Stomach (tissue), 4 donors: ENCODE data around the gene AUH.

Experiments used
- CTCF ChIP-seq, 7 experiments: fragments of 450-650 bp in 4 of 7; fragments of 200-600 bp in 3 of 7; sonication (generic) in 3 of 7; IDR thresholded peaks; one replicate each; pipeline ENCODE4 v1.5.1; 2016 to 2019; ENCODE audit warnings: antibody characterized with exemption in 7 of 7, control low read depth in 2 of 7, mild to moderate bottlenecking in 1 of 7
- EP300 ChIP-seq: sonication (generic); formaldehyde crosslinking; IDR thresholded peaks from one replicate; pipeline ENCODE4 v1.6.1; 2017; ENCODE audit warnings: antibody characterized with exemption
- POLR2A ChIP-seq, 4 donors: fragments of 450-650 bp; IDR thresholded peaks; one replicate each; pipeline ENCODE4 v1.6.1; 2016; ENCODE audit warnings: antibody characterized with exemption in 4 of 4, control low read depth in 2 of 4, mild to moderate bottlenecking in 1 of 4, moderate library complexity in 1 of 4
- POLR2AphosphoS5 ChIP-seq, 3 donors: sonication (generic); formaldehyde crosslinking; IDR thresholded peaks; one replicate each; pipeline ENCODE4 v1.6.1; 2016; ENCODE audit warnings: antibody characterized with exemption in 3 of 3

- TF ChIP-seq CTCF (IDR thresholded peaks at IDR 0.05) (no peak), POLR2A (IDR thresholded peaks at IDR 0.05) (no peak), EP300 (no peak), POLR2AphosphoS5 (IDR thresholded peaks at IDR 0.05) (no peak)
Observed at GRCh38 chr9:91214867-91215266, 146.9 kb downstream of the AUH start.
